Activated T-cell treated with anti-CD3 and anti-CD28 coated beads, Interleukin-2, amount 50 U/mL, for 72 hours (primary cell): ENCODE data around the gene FRY. TPM values are rescaled to one million over a fixed set of nuclear protein-coding genes. Genes with fewer than 3 reads are reported as not detected.

Source experiments
- ATAC-seq, 2 donors: fragments of 150-1000 bp; cut with Tn5 transposase; replicated peaks in 1 of 2; 2 replicates each; pipeline ENCODE4 v1.10.0; 2021; ENCODE audit warnings: moderate library complexity in 2 of 2, mild to moderate bottlenecking in 1 of 2
- DNase-seq, 2 donors: peaks; one replicate each; pipeline ENCODE4 v3.0.0; 2021 to 2022; ENCODE audit warnings: mixed read lengths in 1 of 2
- H3K27ac Mint-ChIP-seq: one replicate; pipeline ENCODE4 v1.8.0; 2022; ENCODE audit warnings: mild to moderate bottlenecking, moderate library complexity, mixed read lengths
- H3K27me3 Mint-ChIP-seq: one replicate; pipeline ENCODE4 v1.8.0; 2022; ENCODE audit warnings: low read depth, mixed read lengths
- H3K36me3 Mint-ChIP-seq, 2 donors: one replicate each; pipeline ENCODE4 v1.8.0; 2022; ENCODE audit warnings: mixed read lengths in 2 of 2, mild to moderate bottlenecking in 1 of 2; ENCODE audit not compliant: insufficient read depth in 2 of 2
- H3K4me1 Mint-ChIP-seq: one replicate; pipeline ENCODE4 v1.8.0; 2022; ENCODE audit warnings: low read depth, mixed read lengths
- H3K4me3 Mint-ChIP-seq, 2 donors: one replicate each; pipeline ENCODE4 v1.8.0; 2022; ENCODE audit warnings: mild to moderate bottlenecking in 2 of 2, mixed read lengths in 2 of 2, moderate library complexity in 2 of 2
- H3K9me3 Mint-ChIP-seq, 2 donors: one replicate each; pipeline ENCODE4 v1.8.0; 2022; ENCODE audit warnings: mixed read lengths in 2 of 2
- total RNA-seq, 2 donors: library from RNA; stranded (reverse); gene quantifications; one replicate each; pipeline ENCODE4 v1.2.3, GENCODE V29; 2022

Gene FRY
- total RNA-seq, 2 donors from 2014 or later = 6.5 to 7.6 TPM

GRCh38 chr13:32247887-32248286 is 216.3 kb downstream of the FRY start:
- H3K27me3 Mint-ChIP-seq = no peaks in the 10 kb centered on the region
- H3K36me3 Mint-ChIP-seq = no peaks in the 10 kb centered on the region
- ATAC-seq = no peak
- no peak overlapping the region for H3K4me3 Mint-ChIP-seq
- peaks cover 6% of the 10 kb centered on the region for H3K4me1 Mint-ChIP-seq
- H3K27ac Mint-ChIP-seq = peak overlapping the region; percentile 74
- H3K9me3 Mint-ChIP-seq = no peaks in the 10 kb centered on the region
- no peak for DNase-seq

- peaks cover 6% of the 10 kb centered on the region for H3K4me1 Mint-ChIP-seq
- ATAC-seq (no peak), DNase-seq (no peak)
- H3K4me3 Mint-ChIP-seq = no peak overlapping the region
- no peaks in the 10 kb centered on the region for H3K36me3 Mint-ChIP-seq
- H3K27me3 Mint-ChIP-seq = no peaks in the 10 kb centered on the region
- no peaks in the 10 kb centered on the region for H3K9me3 Mint-ChIP-seq
- H3K27ac Mint-ChIP-seq = no peak overlapping the region
Observed at GRCh38 chr13:32248801-32249200, 217.2 kb downstream of the FRY start.

- Mint-ChIP-seq H3K27ac (no peak overlapping the region), H3K9me3 (no peaks in the 10 kb centered on the region), H3K36me3 (no peaks in the 10 kb centered on the region), H3K4me1 (no peaks in the 10 kb centered on the region), H3K27me3 (no peaks in the 10 kb centered on the region), H3K4me3 (no peak overlapping the region)
- ATAC-seq (no peak), DNase-seq (no peak)
Observed at GRCh38 chr13:32252812-32253438, 221.4 kb downstream of the FRY start.

GRCh38 chr13:32253911-32254399 is 222.4 kb downstream of the FRY start:
- Mint-ChIP-seq H3K4me1 (no peaks in the 10 kb centered on the region), H3K4me3 (no peak overlapping the region), H3K36me3 (no peaks in the 10 kb centered on the region), H3K27me3 (no peaks in the 10 kb centered on the region), H3K27ac (no peak overlapping the region), H3K9me3 (no peaks in the 10 kb centered on the region)
- no peak for DNase-seq
- ATAC-seq = no peak

GRCh38 chr13:32254416-32254815 is 222.8 kb downstream of the FRY start:
- Mint-ChIP-seq H3K4me1 (no peaks in the 10 kb centered on the region), H3K27me3 (no peaks in the 10 kb centered on the region), H3K27ac (no peak overlapping the region), H3K36me3 (no peaks in the 10 kb centered on the region), H3K9me3 (no peaks in the 10 kb centered on the region), H3K4me3 (no peak overlapping the region)
- DNase-seq (no peak), ATAC-seq (no peak)

- Mint-ChIP-seq H3K9me3 (no peaks in the 10 kb centered on the region), H3K4me1 (no peaks in the 10 kb centered on the region), H3K27ac (no peak overlapping the region), H3K27me3 (no peaks in the 10 kb centered on the region), H3K4me3 (no peak overlapping the region), H3K36me3 (no peaks in the 10 kb centered on the region)
- ATAC-seq = no peak
- DNase-seq = no peak
Observed at GRCh38 chr13:32254916-32255723, 223.5 kb downstream of the FRY start.

- Mint-ChIP-seq H3K27ac (no peak overlapping the region), H3K4me1 (no peaks in the 10 kb centered on the region), H3K36me3 (no peaks in the 10 kb centered on the region), H3K27me3 (no peaks in the 10 kb centered on the region), H3K9me3 (no peaks in the 10 kb centered on the region), H3K4me3 (no peak overlapping the region)
- DNase-seq (no peak), ATAC-seq (no peak)
Observed at GRCh38 chr13:32255724-32256109, 224.1 kb downstream of the FRY start.

GRCh38 chr13:32256243-32256642 is 224.7 kb downstream of the FRY start:
- Mint-ChIP-seq H3K27me3 (no peaks in the 10 kb centered on the region), H3K4me1 (no peaks in the 10 kb centered on the region), H3K27ac (no peak overlapping the region), H3K4me3 (no peak overlapping the region), H3K9me3 (no peaks in the 10 kb centered on the region), H3K36me3 (no peaks in the 10 kb centered on the region)
- no peak for DNase-seq
- ATAC-seq = no peak

GRCh38 chr13:32257649-32258048 is 226.1 kb downstream of the FRY start:
- ATAC-seq (no peak), DNase-seq (no peak)
- H3K36me3 Mint-ChIP-seq = no peaks in the 10 kb centered on the region
- no peaks in the 10 kb centered on the region for H3K27me3 Mint-ChIP-seq
- H3K27ac Mint-ChIP-seq = no peak overlapping the region
- H3K9me3 Mint-ChIP-seq = no peaks in the 10 kb centered on the region
- H3K4me3 Mint-ChIP-seq = no peak overlapping the region
- H3K4me1 Mint-ChIP-seq = no peaks in the 10 kb centered on the region

- Mint-ChIP-seq H3K9me3 (no peaks in the 10 kb centered on the region), H3K27me3 (no peaks in the 10 kb centered on the region), H3K27ac (no peak overlapping the region), H3K36me3 (no peaks in the 10 kb centered on the region), H3K4me3 (no peak overlapping the region), H3K4me1 (no peaks in the 10 kb centered on the region)
- DNase-seq = no peak
- ATAC-seq = no peak
Observed at GRCh38 chr13:32259116-32259515, 227.5 kb downstream of the FRY start.

- DNase-seq = no peak
- no peaks in the 10 kb centered on the region for H3K36me3 Mint-ChIP-seq
- no peak for ATAC-seq
- no peak overlapping the region for H3K27ac Mint-ChIP-seq
- H3K4me3 Mint-ChIP-seq = no peak overlapping the region
- no peaks in the 10 kb centered on the region for H3K4me1 Mint-ChIP-seq
- H3K27me3 Mint-ChIP-seq = no peaks in the 10 kb centered on the region
- no peaks in the 10 kb centered on the region for H3K9me3 Mint-ChIP-seq
Observed at GRCh38 chr13:32261567-32261966, 230.0 kb downstream of the FRY start.

- Mint-ChIP-seq H3K9me3 (no peaks in the 10 kb centered on the region), H3K27ac (no peak overlapping the region)
- DNase-seq = no peak
Observed at GRCh38 chr13:32262165-32262564, 230.6 kb downstream of the FRY start.

GRCh38 chr13:32262619-32263018 is 231.0 kb downstream of the FRY start:
- Mint-ChIP-seq H3K9me3 (no peaks in the 10 kb centered on the region), H3K36me3 (no peaks in the 10 kb centered on the region), H3K27me3 (no peaks in the 10 kb centered on the region), H3K4me3 (no peak overlapping the region), H3K4me1 (no peaks in the 10 kb centered on the region), H3K27ac (no peak overlapping the region)
- ATAC-seq (no peak), DNase-seq (no peak)

More at GRCh38 chr13:32262165-32262564, 230.6 kb downstream of the FRY start:
- Mint-ChIP-seq H3K4me3 (no peak overlapping the region), H3K36me3 (no peaks in the 10 kb centered on the region), H3K27me3 (no peaks in the 10 kb centered on the region), H3K4me1 (no peaks in the 10 kb centered on the region)
- no peak for ATAC-seq

GRCh38 chr13:32264407-32264806 is 232.8 kb downstream of the FRY start:
- Mint-ChIP-seq H3K4me3 (no peak overlapping the region), H3K4me1 (no peaks in the 10 kb centered on the region), H3K36me3 (no peaks in the 10 kb centered on the region)

More at GRCh38 chr13:32264407-32264806, 232.8 kb downstream of the FRY start:
- Mint-ChIP-seq H3K27ac (no peak overlapping the region), H3K27me3 (no peaks in the 10 kb centered on the region), H3K9me3 (no peaks in the 10 kb centered on the region)
- DNase-seq (no peak), ATAC-seq (no peak)
